ENCODE results near the gene ZNF608.

The ZNF608 gene

GRCh38 chr5:124738681-124739633 lies 7.5 kb downstream of the ZNF608 start:
- no peak for DNase-seq (ENCODE audit: low read depth in 3 of 3)

- no peak for DNase-seq (ENCODE audit: low read depth in 3 of 3)
Measured at GRCh38 chr5:124737651-124738050, 8.8 kb downstream of the ZNF608 start.

GRCh38 chr5:124736805-124737188 lies 9.6 kb downstream of the ZNF608 start:
- DNase-seq (ENCODE audit: low read depth in 3 of 3), result no peak

GRCh38 chr5:124736082-124736804 lies 10.2 kb downstream of the ZNF608 start:
- no peak for DNase-seq (ENCODE audit: low read depth in 3 of 3)

GRCh38 chr5:124735169-124735858 lies 11.1 kb downstream of the ZNF608 start:
- no peak for DNase-seq (ENCODE audit: low read depth in 3 of 3)

- DNase-seq (ENCODE audit: low read depth in 3 of 3), result no peak
Measured at GRCh38 chr5:124734574-124735168, 11.8 kb downstream of the ZNF608 start.

- DNase-seq (ENCODE audit: low read depth in 3 of 3), result no peak
Measured at GRCh38 chr5:124733329-124733650, 13.1 kb downstream of the ZNF608 start.

GRCh38 chr5:124732428-124733328 lies 13.8 kb downstream of the ZNF608 start:
- DNase-seq (ENCODE audit: low read depth in 3 of 3), result no peak

- DNase-seq (ENCODE audit: low read depth in 3 of 3), result no peak
Measured at GRCh38 chr5:124730381-124730780, 16.1 kb downstream of the ZNF608 start.

- no peak for DNase-seq (ENCODE audit: low read depth in 3 of 3)
Measured at GRCh38 chr5:124729720-124730359, 16.6 kb downstream of the ZNF608 start.

- no peak for DNase-seq (ENCODE audit: low read depth in 3 of 3)
Measured at GRCh38 chr5:124728968-124729332, 17.5 kb downstream of the ZNF608 start.

GRCh38 chr5:124728331-124728967 lies 18.0 kb downstream of the ZNF608 start:
- DNase-seq (ENCODE audit: low read depth in 3 of 3), result no peak

GRCh38 chr5:124726631-124727362 lies 19.6 kb downstream of the ZNF608 start:
- no peak for DNase-seq (ENCODE audit: low read depth in 3 of 3)

GRCh38 chr5:124725622-124726258 lies 20.7 kb downstream of the ZNF608 start:
- DNase-seq (ENCODE audit: low read depth in 3 of 3), result no peak

- DNase-seq (ENCODE audit: low read depth in 3 of 3), result no peak
Measured at GRCh38 chr5:124725040-124725434, 21.4 kb downstream of the ZNF608 start.

- DNase-seq (ENCODE audit: low read depth in 3 of 3), result no peak
Measured at GRCh38 chr5:124724357-124725039, 21.9 kb downstream of the ZNF608 start.

- DNase-seq (ENCODE audit: low read depth in 3 of 3), result no peak
Measured at GRCh38 chr5:124721229-124721735, 25.2 kb downstream of the ZNF608 start.

- no peak for DNase-seq (ENCODE audit: low read depth in 3 of 3)
Measured at GRCh38 chr5:124720593-124720992, 25.8 kb downstream of the ZNF608 start.

Data from stimulated activated CD4-positive, alpha-beta T cell treated with anti-CD3 and anti-CD28 coated beads, TNF-alpha, amount 100 ng/mL, for 24 hours (primary cell).